Loucy (cell line): ENCODE data around the gene TAP1.

ENCODE experiments used
- CTCF ChIP-seq: fragments of 200-600 bp; sonication (generic); conservative IDR thresholded peaks from 2 replicates; pipeline ENCODE4 v1.5.1; 2014; ENCODE audit warnings: mild to moderate bottlenecking, antibody characterized with exemption, low read length
- EZH2phosphoT487 ChIP-seq: fragments of 200-600 bp; IDR thresholded peaks from 2 replicates; pipeline ENCODE4 v1.6.1; 2018; ENCODE audit warnings: antibody characterized with exemption, mild to moderate bottlenecking, moderate library complexity, borderline replicate concordance

- TF ChIP-seq CTCF, result no peak
- no peak for TF ChIP-seq EZH2phosphoT487
Measured at GRCh38 chr6:32867554-32868256, 14.2 kb upstream of the TAP1 start.
